WTC11 (cell line): ENCODE results near the gene ZFP42. TPM values are rescaled to one million over a fixed set of nuclear protein-coding genes. Genes with fewer than 3 reads are reported as not detected.

Source experiments
- ATAC-seq: fragments of 200-7000 bp; cut with Tn5 transposase; 2 replicates; pipeline ENCODE4 v1.10.0; 2021; ENCODE audit warnings: mild to moderate bottlenecking, moderate library complexity
- CTCF ChIA-PET: fragments of 300-600 bp; sonication (Branson Sonifier 250); formaldehyde crosslinking; loops from one replicate; lab custom pipeline; 2021; ENCODE audit warnings: antibody characterized with exemption; lab: Charles Lee
- POLR2A ChIA-PET: fragments of 350-600 bp; sonication (Branson Sonifier 250); formaldehyde crosslinking; loops from one replicate; lab custom pipeline; 2021; ENCODE audit warnings: antibody characterized with exemption; lab: Charles Lee
- DNase-seq: peaks from one replicate; pipeline ENCODE4 v3.0.0; 2021; ENCODE audit warnings: low spot score
- H3K27ac Mint-ChIP-seq: 2 replicates; pipeline ENCODE4 v1.8.0; 2021; ENCODE audit warnings: mixed read lengths
- H3K27me3 Mint-ChIP-seq: 2 replicates; pipeline ENCODE4 v1.8.0; 2021; ENCODE audit warnings: low read depth, mild to moderate bottlenecking, moderate library complexity, mixed read lengths
- H3K36me3 Mint-ChIP-seq: 2 replicates; pipeline ENCODE4 v1.8.0; 2021; ENCODE audit warnings: mixed read lengths
- H3K4me1 Mint-ChIP-seq: 2 replicates; pipeline ENCODE4 v1.8.0; 2022; ENCODE audit warnings: mixed read lengths
- H3K4me3 Mint-ChIP-seq: 2 replicates; pipeline ENCODE4 v1.8.0; 2021; ENCODE audit warnings: mild to moderate bottlenecking, moderate library complexity, mixed read lengths
- H3K9me3 Mint-ChIP-seq: 2 replicates; pipeline ENCODE4 v1.8.0; 2021; ENCODE audit warnings: mixed read lengths
- AFF4 ChIP-seq: sonication (generic); formaldehyde crosslinking; IDR thresholded peaks from 2 replicates; pipeline ENCODE4 v1.8.1; 2023; ENCODE audit warnings: mild to moderate bottlenecking, missing genetic modification reagents, borderline replicate concordance
- CBFB ChIP-seq: sonication (generic); formaldehyde crosslinking; IDR thresholded peaks from 2 replicates; pipeline ENCODE4 v1.8.1; 2022; ENCODE audit warnings: mild to moderate bottlenecking, low read depth, missing genetic modification reagents
- CREM ChIP-seq: sonication (generic); formaldehyde crosslinking; IDR thresholded peaks from 2 replicates; pipeline ENCODE4 v1.8.1; 2022; ENCODE audit warnings: mild to moderate bottlenecking, missing genetic modification reagents, moderate library complexity
- ESRRA ChIP-seq: sonication (generic); formaldehyde crosslinking; IDR thresholded peaks from 2 replicates; pipeline ENCODE4 v1.8.1; 2022; ENCODE audit warnings: mild to moderate bottlenecking, missing genetic modification reagents, borderline replicate concordance
- FOXJ3 ChIP-seq: sonication (generic); formaldehyde crosslinking; IDR thresholded peaks from 2 replicates; pipeline ENCODE4 v1.9.0; 2021; ENCODE audit warnings: missing genetic modification reagents, mild to moderate bottlenecking, borderline replicate concordance
- FOXK1 ChIP-seq: sonication (generic); formaldehyde crosslinking; IDR thresholded peaks from 2 replicates; pipeline ENCODE4 v1.8.0; 2022; ENCODE audit warnings: mild to moderate bottlenecking, moderate library complexity, missing genetic modification reagents
- IRF1 ChIP-seq: sonication (generic); formaldehyde crosslinking; IDR thresholded peaks from 2 replicates; pipeline ENCODE4 v1.8.0; 2023; ENCODE audit warnings: missing genetic modification reagents
- NFATC4 ChIP-seq: fragments of 250-450 bp; sonication (Bioruptor Pico); IDR thresholded peaks from 2 replicates; pipeline ENCODE4 v1.9.0; 2021; ENCODE audit warnings: mild to moderate bottlenecking
- TEAD1 ChIP-seq: sonication (generic); formaldehyde crosslinking; IDR thresholded peaks from 2 replicates; pipeline ENCODE4 v1.8.0; 2022; ENCODE audit warnings: mild to moderate bottlenecking, missing genetic modification reagents
- TP53 ChIP-seq: sonication (generic); formaldehyde crosslinking; IDR thresholded peaks from 2 replicates; pipeline ENCODE4 v1.8.1; 2023; ENCODE audit warnings: mild to moderate bottlenecking, missing genetic modification reagents
- ZNF219 ChIP-seq: sonication (generic); formaldehyde crosslinking; IDR thresholded peaks from 2 replicates; pipeline ENCODE4 v1.8.0; 2023; ENCODE audit warnings: missing genetic modification reagents, mild to moderate bottlenecking, borderline replicate concordance
- ZNF232 ChIP-seq: sonication (generic); formaldehyde crosslinking; IDR thresholded peaks from 2 replicates; pipeline ENCODE4 v1.8.0; 2022; ENCODE audit warnings: mild to moderate bottlenecking, missing genetic modification reagents
- ZNF416 ChIP-seq: fragments of 250-450 bp; sonication (Bioruptor Pico); IDR thresholded peaks from 2 replicates; pipeline ENCODE4 v1.9.0; 2021; ENCODE audit warnings: mild to moderate bottlenecking, inconsistent platforms
- ZNF423 ChIP-seq: fragments of 250-450 bp; sonication (Bioruptor Pico); IDR thresholded peaks from 2 replicates; pipeline ENCODE4 v2.1.2; 2022; ENCODE audit warnings: mild to moderate bottlenecking, moderate library complexity
- ZSCAN18 ChIP-seq: fragments of 250-450 bp; sonication (Bioruptor Pico); IDR thresholded peaks from 2 replicates; pipeline ENCODE4 v2.1.2; 2022; ENCODE audit warnings: mild to moderate bottlenecking, moderate library complexity
- total RNA-seq: library from RNA; stranded (reverse); gene quantifications from 3 replicates; pipeline ENCODE4 v1.2.3, GENCODE V29; 2021
- TF ChIP-seq, protein P1 (sequence below): sonication (generic); formaldehyde crosslinking; IDR thresholded peaks from 2 replicates; pipeline ENCODE4 v1.8.1; 2022; ENCODE audit warnings: mild to moderate bottlenecking, moderate library complexity, missing genetic modification reagents
- TF ChIP-seq, protein P2 (sequence below): sonication (generic); formaldehyde crosslinking; IDR thresholded peaks from 2 replicates; pipeline ENCODE4 v1.8.0; 2023; ENCODE audit warnings: mild to moderate bottlenecking, missing genetic modification reagents
- TF ChIP-seq, protein P3 (sequence below): sonication (generic); formaldehyde crosslinking; IDR thresholded peaks from 2 replicates; pipeline ENCODE4 v1.8.1; 2023; ENCODE audit warnings: mild to moderate bottlenecking, missing genetic modification reagents, moderate library complexity
- TF ChIP-seq, protein P4 (sequence below): sonication (generic); formaldehyde crosslinking; IDR thresholded peaks from 2 replicates; pipeline ENCODE4 v1.8.0; 2022; ENCODE audit warnings: mild to moderate bottlenecking, missing genetic modification reagents
- TF ChIP-seq, protein P5 (sequence below): sonication (generic); formaldehyde crosslinking; IDR thresholded peaks from 2 replicates; pipeline ENCODE4 v1.8.1; 2023; ENCODE audit warnings: mild to moderate bottlenecking, missing genetic modification reagents, moderate library complexity

ZFP42 gene
- total RNA-seq, 1 experiment from 2014 or later = 128 TPM

- ATAC-seq = no peak
- TF ChIP-seq FOXK1 (CRISPR knock-in tag) (no peak), ZNF423 (CRISPR knock-in tag) (no peak), NFATC4 (CRISPR knock-in tag) (no peak)
- TF ChIP-seq, protein P1, sequence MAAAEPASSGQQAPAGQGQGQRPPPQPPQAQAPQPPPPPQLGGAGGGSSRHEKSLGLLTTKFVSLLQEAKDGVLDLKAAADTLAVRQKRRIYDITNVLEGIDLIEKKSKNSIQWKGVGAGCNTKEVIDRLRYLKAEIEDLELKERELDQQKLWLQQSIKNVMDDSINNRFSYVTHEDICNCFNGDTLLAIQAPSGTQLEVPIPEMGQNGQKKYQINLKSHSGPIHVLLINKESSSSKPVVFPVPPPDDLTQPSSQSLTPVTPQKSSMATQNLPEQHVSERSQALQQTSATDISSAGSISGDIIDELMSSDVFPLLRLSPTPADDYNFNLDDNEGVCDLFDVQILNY (CRISPR knock-in tag) = no peak
- TF ChIP-seq, protein P2, sequence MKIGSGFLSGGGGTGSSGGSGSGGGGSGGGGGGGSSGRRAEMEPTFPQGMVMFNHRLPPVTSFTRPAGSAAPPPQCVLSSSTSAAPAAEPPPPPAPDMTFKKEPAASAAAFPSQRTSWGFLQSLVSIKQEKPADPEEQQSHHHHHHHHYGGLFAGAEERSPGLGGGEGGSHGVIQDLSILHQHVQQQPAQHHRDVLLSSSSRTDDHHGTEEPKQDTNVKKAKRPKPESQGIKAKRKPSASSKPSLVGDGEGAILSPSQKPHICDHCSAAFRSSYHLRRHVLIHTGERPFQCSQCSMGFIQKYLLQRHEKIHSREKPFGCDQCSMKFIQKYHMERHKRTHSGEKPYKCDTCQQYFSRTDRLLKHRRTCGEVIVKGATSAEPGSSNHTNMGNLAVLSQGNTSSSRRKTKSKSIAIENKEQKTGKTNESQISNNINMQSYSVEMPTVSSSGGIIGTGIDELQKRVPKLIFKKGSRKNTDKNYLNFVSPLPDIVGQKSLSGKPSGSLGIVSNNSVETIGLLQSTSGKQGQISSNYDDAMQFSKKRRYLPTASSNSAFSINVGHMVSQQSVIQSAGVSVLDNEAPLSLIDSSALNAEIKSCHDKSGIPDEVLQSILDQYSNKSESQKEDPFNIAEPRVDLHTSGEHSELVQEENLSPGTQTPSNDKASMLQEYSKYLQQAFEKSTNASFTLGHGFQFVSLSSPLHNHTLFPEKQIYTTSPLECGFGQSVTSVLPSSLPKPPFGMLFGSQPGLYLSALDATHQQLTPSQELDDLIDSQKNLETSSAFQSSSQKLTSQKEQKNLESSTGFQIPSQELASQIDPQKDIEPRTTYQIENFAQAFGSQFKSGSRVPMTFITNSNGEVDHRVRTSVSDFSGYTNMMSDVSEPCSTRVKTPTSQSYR = no peak
- TF ChIP-seq, protein P3, sequence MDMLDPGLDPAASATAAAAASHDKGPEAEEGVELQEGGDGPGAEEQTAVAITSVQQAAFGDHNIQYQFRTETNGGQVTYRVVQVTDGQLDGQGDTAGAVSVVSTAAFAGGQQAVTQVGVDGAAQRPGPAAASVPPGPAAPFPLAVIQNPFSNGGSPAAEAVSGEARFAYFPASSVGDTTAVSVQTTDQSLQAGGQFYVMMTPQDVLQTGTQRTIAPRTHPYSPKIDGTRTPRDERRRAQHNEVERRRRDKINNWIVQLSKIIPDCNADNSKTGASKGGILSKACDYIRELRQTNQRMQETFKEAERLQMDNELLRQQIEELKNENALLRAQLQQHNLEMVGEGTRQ = no peak
Measured at GRCh38 chr4:188018262-188018661, 22.7 kb downstream of the ZFP42 start.

DNA sequence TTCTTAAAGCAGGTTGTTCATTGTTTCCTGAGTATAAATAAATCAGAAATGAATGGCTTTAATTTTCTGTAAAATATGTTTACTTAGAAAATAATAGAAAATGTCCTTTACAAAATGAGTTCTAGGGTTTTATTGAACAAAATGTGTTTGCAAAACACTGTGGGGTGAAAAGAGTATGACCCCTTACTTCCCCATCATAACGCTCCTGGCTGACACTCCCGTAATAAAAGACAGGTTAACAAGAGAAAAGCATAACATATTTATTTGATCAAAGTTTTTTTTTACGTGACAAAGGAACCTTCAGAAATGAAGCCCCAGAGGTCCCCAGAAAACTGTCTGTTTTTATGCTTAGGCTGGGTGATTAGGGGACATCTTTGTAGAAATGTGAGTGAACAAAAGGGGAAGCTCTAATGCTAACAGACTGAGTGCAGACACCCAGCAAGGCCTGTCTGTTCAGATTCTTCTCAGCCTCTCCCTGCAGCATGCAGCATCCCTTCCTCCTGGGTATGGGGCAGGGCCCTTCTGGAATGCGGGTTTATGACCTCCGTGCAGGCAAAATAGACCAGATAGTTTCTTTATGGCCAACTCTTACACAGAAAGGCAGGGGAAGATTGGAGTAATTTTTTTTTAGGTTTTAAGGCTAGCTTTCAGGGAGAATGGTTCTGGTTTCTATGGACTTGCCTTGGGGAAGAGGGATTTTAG, 26.1 kb downstream of the ZFP42 start:
- Mint-ChIP-seq H3K4me1 (peaks cover 51% of the 10 kb centered on the region), H3K27ac (peak overlapping the region; percentile 87), H3K9me3 (peaks cover 4% of the 10 kb centered on the region; the same call in 1 of the 2 replicates), H3K27me3 (no peaks in the 10 kb centered on the region), H3K36me3 (no peaks in the 10 kb centered on the region), H3K4me3 (no peak overlapping the region)
- TF ChIP-seq AFF4 (no peak), ZNF416 (no peak), ZSCAN18 (CRISPR knock-in tag) (no peak), TP53 (CRISPR knock-in tag) (no peak)
- ChIA-PET CTCF (no interaction called here), POLR2A (no interaction called here)
- DNase-seq = no peak
- peak; percentile 68 for ATAC-seq

More at GRCh38 chr4:188018262-188018661, 22.7 kb downstream of the ZFP42 start:
- ChIA-PET CTCF (interaction anchor here (1.8 kb wide), 1 partner anchor 14 kb away, joined by 4 read pairs; no protein-coding TSS in a partner anchor), POLR2A (no interaction called here)
- no peak for DNase-seq
- H3K36me3 Mint-ChIP-seq = no peaks in the 10 kb centered on the region
- peaks cover 4% of the 10 kb centered on the region; the same call in 1 of the 2 replicates for H3K9me3 Mint-ChIP-seq
- no peak overlapping the region for H3K27ac Mint-ChIP-seq
- H3K27me3 Mint-ChIP-seq = no peaks in the 10 kb centered on the region
- H3K4me3 Mint-ChIP-seq = no peak overlapping the region
- H3K4me1 Mint-ChIP-seq = peaks cover 62% of the 10 kb centered on the region

GRCh38 chr4:188023682-188024081, 28.1 kb downstream of the ZFP42 start:
- Mint-ChIP-seq H3K27ac (peak overlapping the region; percentile 37), H3K4me3 (no peak overlapping the region), H3K9me3 (peaks cover 4% of the 10 kb centered on the region; the same call in 1 of the 2 replicates), H3K27me3 (no peaks in the 10 kb centered on the region), H3K36me3 (no peaks in the 10 kb centered on the region)
- CTCF ChIA-PET = no interaction called here
- DNase-seq = no peak
- POLR2A ChIA-PET = interaction anchor here (1.9 kb wide), 1 partner anchor 8 kb away, joined by 9 read pairs; no protein-coding TSS in a partner anchor
- ATAC-seq = peak; percentile 54
- TF ChIP-seq ZNF219 (no peak), IRF1 (CRISPR knock-in tag) (no peak), CBFB (CRISPR knock-in tag) (no peak), ZNF232 (CRISPR knock-in tag) (no peak), ESRRA (CRISPR knock-in tag) (no peak), CREM (CRISPR knock-in tag) (no peak), FOXJ3 (no peak), TEAD1 (CRISPR knock-in tag) (no peak)
- TF ChIP-seq, protein P4, sequence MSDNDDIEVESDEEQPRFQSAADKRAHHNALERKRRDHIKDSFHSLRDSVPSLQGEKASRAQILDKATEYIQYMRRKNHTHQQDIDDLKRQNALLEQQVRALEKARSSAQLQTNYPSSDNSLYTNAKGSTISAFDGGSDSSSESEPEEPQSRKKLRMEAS (CRISPR knock-in tag) = no peak
- TF ChIP-seq, protein P5, sequence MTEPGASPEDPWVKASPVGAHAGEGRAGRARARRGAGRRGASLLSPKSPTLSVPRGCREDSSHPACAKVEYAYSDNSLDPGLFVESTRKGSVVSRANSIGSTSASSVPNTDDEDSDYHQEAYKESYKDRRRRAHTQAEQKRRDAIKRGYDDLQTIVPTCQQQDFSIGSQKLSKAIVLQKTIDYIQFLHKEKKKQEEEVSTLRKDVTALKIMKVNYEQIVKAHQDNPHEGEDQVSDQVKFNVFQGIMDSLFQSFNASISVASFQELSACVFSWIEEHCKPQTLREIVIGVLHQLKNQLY (CRISPR knock-in tag) = no peak
- TF ChIP-seq, all 79 proteins: peak for 0
- H3K4me1 Mint-ChIP-seq = peaks cover 38% of the 10 kb centered on the region
